Upper lobe of left lung (tissue), 6 donors: Measurements from ENCODE around the gene ERN1. TPM values are rescaled to one million over a fixed set of nuclear protein-coding genes. Genes with fewer than 3 reads are reported as not detected.

ENCODE experiments used
- ATAC-seq, 2 donors: fragments of 200-7000 bp; cut with Tn5 transposase; one replicate each; pipeline ENCODE4 v1.9.1; 2022; ENCODE audit warnings: mild to moderate bottlenecking in 2 of 2, moderate library complexity in 2 of 2; ENCODE audit not compliant: low FRiP score in 2 of 2
- DNase-seq, 2 donors: peaks; one replicate each; pipeline ENCODE4 v3.0.0-alpha.2; 2019 to 2020
- H3K27ac ChIP-seq, 4 donors: fragments of 200-600 bp; sonication (generic); one replicate each; pipeline ENCODE4 v1.5.1; 2016 to 2019
- H3K27me3 ChIP-seq, 4 donors: fragments of 200-600 bp; sonication (generic); one replicate each; pipeline ENCODE4 v1.5.1; 2017 to 2019
- H3K36me3 ChIP-seq, 4 donors: fragments of 200-600 bp; sonication (generic); one replicate each; pipeline ENCODE4 v1.5.1; 2016 to 2019
- H3K4me1 ChIP-seq, 4 donors: fragments of 200-600 bp; sonication (generic); one replicate each; pipeline ENCODE4 v1.5.1; 2018 to 2019
- H3K4me3 ChIP-seq, 4 donors: fragments of 200-600 bp; sonication (generic); one replicate each; pipeline ENCODE4 v1.5.1; 2017 to 2019; ENCODE audit warnings: mild to moderate bottlenecking in 2 of 4, moderate library complexity in 1 of 4
- H3K9me3 ChIP-seq, 4 donors: fragments of 200-600 bp; sonication (generic); one replicate each; pipeline ENCODE4 v1.5.1; 2018 to 2019
- EP300 ChIP-seq, 4 donors: sonication (generic); formaldehyde crosslinking; IDR thresholded peaks; one replicate each; pipeline ENCODE4 v1.5.1; 2017; ENCODE audit warnings: antibody characterized with exemption in 4 of 4, control low read depth in 2 of 4
- POLR2A ChIP-seq, 4 donors: fragments of 450-650 bp; IDR thresholded peaks; one replicate each; pipeline ENCODE4 v1.5.1; 2016 to 2017; ENCODE audit warnings: antibody characterized with exemption in 4 of 4, mild to moderate bottlenecking in 2 of 4
- POLR2AphosphoS5 ChIP-seq, 2 donors: sonication (generic); formaldehyde crosslinking; IDR thresholded peaks; one replicate each; pipeline ENCODE4 v1.5.1; 2017; ENCODE audit warnings: antibody characterized with exemption in 2 of 2
- WGBS, 2 donors: methylation state at CpG; one replicate each; pipeline ENCODE4 v1.1.5; 2017 to 2018; 5-methylcytosine and 5-hydroxymethylcytosine counted together
- total RNA-seq, 6 donors: library from RNA; depleted of rRNA in 4 of 6; stranded (reverse); fragments of >200 nt in 4 of 6; gene quantifications; one replicate each; pipeline versions ENCODE4 v1.1.0 to v1.2.1, GENCODE V29; 2016 to 2021
- TF ChIP-seq, protein P1 (sequence below), 6 experiments: fragments of 450-650 bp in 4 of 6; fragments of 200-600 bp in 2 of 6; sonication (generic) in 2 of 6; IDR thresholded peaks; one replicate each; pipeline ENCODE4 v1.5.1; 2016 to 2019; ENCODE audit warnings: antibody characterized with exemption in 6 of 6
- donor health status: DM: no; HTN: no; CAD: no; lungs with moderate emphysema.
- donor health status: DM: no; HTN: yes; CAD: no; lungs with severe emphysema.

Gene ERN1
- total RNA-seq, 6 donors from 2014 or later, result 32.8 to 65.0 (median 41.9) TPM

- WGBS, 2 donors, result 74 to 77% methylated on average over 3 to 9 of the region's 9 CpGs
Observed at GRCh38 chr17:64154717-64155116, 24.8 kb upstream of the ERN1 start.

DNA sequence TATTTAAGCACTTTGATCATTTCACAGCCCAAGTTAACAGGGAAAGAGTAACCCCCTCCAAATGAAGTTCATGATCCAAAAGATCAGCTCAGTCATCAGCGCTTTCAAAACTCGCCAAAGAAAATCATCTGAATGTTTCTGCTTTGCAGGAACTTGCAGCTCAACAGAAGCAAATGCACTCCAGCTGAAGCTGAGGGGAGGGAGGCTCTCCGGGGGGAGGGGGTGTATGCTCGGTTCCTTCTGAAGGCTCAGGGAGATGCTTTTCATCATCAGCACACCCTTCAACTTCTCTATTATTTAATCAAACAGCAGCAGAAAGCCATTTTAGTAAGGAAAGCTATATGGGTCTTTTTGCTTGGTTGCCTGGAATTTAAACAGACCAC lies 24.4 kb upstream of the ERN1 start:
- no peak for DNase-seq
- WGBS, 2 donors, result 31 to 38% methylated on average over 4 of the region's 4 CpGs
- Histone ChIP-seq H3K4me1 (peaks cover 60 to 77% (median 68%) of the 10 kb centered on the region in 4 donors), H3K27me3 (no peaks in the 10 kb centered on the region), H3K36me3 (peaks cover 0 to 25% (median 3%) of the 10 kb centered on the region in 4 donors), H3K27ac (peak overlapping the region; percentile 30 to 88 (median 85)), H3K4me3 (no peak overlapping the region), H3K9me3 (no peaks in the 10 kb centered on the region)
- ATAC-seq, result no peak
- TF ChIP-seq, protein P1, sequence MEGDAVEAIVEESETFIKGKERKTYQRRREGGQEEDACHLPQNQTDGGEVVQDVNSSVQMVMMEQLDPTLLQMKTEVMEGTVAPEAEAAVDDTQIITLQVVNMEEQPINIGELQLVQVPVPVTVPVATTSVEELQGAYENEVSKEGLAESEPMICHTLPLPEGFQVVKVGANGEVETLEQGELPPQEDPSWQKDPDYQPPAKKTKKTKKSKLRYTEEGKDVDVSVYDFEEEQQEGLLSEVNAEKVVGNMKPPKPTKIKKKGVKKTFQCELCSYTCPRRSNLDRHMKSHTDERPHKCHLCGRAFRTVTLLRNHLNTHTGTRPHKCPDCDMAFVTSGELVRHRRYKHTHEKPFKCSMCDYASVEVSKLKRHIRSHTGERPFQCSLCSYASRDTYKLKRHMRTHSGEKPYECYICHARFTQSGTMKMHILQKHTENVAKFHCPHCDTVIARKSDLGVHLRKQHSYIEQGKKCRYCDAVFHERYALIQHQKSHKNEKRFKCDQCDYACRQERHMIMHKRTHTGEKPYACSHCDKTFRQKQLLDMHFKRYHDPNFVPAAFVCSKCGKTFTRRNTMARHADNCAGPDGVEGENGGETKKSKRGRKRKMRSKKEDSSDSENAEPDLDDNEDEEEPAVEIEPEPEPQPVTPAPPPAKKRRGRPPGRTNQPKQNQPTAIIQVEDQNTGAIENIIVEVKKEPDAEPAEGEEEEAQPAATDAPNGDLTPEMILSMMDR (IDR thresholded peaks at IDR 0.05), result no peak
- no peak for TF ChIP-seq EP300 (IDR thresholded peaks at IDR 0.05)
- TF ChIP-seq POLR2A (IDR thresholded peaks at IDR 0.05), result no peak
- TF ChIP-seq POLR2AphosphoS5 (IDR thresholded peaks at IDR 0.05), result no peak

More at GRCh38 chr17:64154717-64155116, 24.8 kb upstream of the ERN1 start:
- Histone ChIP-seq H3K4me3 (no peak overlapping the region), H3K9me3 (no peaks in the 10 kb centered on the region), H3K27me3 (no peaks in the 10 kb centered on the region), H3K36me3 (peaks cover 0 to 24% (median 3%) of the 10 kb centered on the region in 4 donors), H3K4me1 (peaks cover 60 to 77% (median 68%) of the 10 kb centered on the region in 4 donors), H3K27ac (peak overlapping the region; percentile 30 to 88 (median 85))
- ATAC-seq (peak in 1 of 2 donors; percentile 27), DNase-seq (no peak)
- TF ChIP-seq, protein P1 (IDR thresholded peaks at IDR 0.05), result no peak
- no peak for TF ChIP-seq EP300 (IDR thresholded peaks at IDR 0.05)
- TF ChIP-seq POLR2AphosphoS5 (IDR thresholded peaks at IDR 0.05), result no peak
- TF ChIP-seq POLR2A (IDR thresholded peaks at IDR 0.05), result no peak

DNA sequence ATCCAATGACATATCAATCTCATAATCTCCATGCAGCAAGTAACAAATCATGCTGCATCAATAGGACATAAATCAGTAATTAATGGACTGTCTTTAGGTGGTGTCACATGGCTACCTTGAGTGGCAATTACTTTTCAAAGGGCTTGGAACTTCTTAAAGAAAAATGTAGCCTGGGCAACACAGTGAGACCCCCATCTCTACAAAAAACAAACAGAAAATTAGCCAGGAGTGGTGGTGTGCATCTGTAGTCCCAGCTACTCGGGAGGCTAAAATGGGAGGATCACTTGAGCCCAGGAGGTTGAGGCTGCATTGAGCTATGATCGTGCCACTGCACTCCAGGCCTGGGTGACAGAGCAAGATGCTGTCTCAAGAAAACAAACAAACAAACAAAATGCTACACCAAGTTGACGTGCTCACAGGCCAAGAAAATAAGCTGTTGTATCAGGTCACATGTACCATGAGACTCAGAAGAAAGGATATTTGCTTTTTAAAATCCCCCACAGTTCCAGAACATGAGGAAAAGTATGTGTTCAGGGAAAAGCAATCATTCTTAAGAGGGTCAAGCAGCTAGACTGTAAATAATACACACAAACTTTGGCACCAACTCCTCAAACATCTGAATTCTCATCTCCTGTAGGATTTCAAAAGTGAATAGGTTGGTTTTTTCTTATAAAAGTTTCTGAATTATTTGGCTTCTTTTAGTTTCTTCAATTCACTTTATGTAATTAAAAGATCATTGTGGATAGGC lies 23.8 kb upstream of the ERN1 start:
- peaks cover 0 to 30% (median 3%) of the 10 kb centered on the region in 4 donors for H3K36me3 ChIP-seq
- no peak for DNase-seq
- 65 to 68% methylated on average over 3 of the region's 3 CpGs for WGBS, 2 donors
- H3K27me3 ChIP-seq, result no peaks in the 10 kb centered on the region
- H3K4me3 ChIP-seq, result no peak overlapping the region
- ATAC-seq, result no peak
- peaks cover 60 to 78% (median 69%) of the 10 kb centered on the region in 4 donors for H3K4me1 ChIP-seq
- H3K9me3 ChIP-seq, result no peaks in the 10 kb centered on the region
- H3K27ac ChIP-seq, result peak overlapping the region; percentile 2 to 88 (median 58)
- TF ChIP-seq POLR2A (IDR thresholded peaks at IDR 0.05) (no peak), EP300 (IDR thresholded peaks at IDR 0.05) (no peak), POLR2AphosphoS5 (IDR thresholded peaks at IDR 0.05) (no peak)
- TF ChIP-seq, protein P1 (IDR thresholded peaks at IDR 0.05), result no peak

DNA sequence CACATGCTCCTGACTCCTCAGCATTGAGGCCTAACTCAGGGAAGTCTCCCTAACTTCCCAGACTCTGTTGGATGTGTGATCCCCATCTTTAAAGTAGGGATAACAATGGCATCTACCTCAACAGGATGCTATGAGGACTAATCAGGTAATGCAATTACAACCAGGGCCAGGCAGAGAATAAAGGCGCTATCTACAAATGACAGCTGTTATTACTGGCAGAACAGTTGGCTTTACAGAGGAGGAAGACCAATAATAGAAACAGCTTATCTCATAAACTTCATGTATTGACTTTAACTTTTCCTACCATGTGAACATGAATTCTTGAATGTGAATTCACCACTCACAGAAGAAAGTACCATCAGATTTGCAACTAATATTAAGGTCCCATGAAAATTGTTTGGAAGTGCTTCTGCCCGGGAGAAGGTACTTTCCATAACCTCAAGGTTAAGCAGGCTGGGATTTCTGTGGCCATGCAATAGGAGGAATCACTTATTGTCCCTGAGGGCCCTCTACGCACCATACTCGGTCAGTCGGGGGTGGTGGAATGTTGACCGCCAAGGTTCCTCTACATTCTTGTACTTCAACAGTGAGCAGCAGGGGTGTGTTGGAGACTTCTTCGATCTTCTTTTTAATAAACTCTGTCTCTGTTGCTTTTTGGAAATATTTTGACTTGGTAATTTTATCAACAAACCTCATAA lies 22.6 kb upstream of the ERN1 start:
- 67 to 74% methylated on average over 7 of the region's 7 CpGs for WGBS, 2 donors
- TF ChIP-seq POLR2AphosphoS5 (IDR thresholded peaks at IDR 0.05) (no peak), POLR2A (IDR thresholded peaks at IDR 0.05) (no peak), EP300 (IDR thresholded peaks at IDR 0.05) (peak in 1 of 4 donors; percentile 79)
- Histone ChIP-seq H3K36me3 (peaks cover 0 to 32% (median 3%) of the 10 kb centered on the region in 4 donors), H3K4me3 (no peak overlapping the region), H3K9me3 (no peaks in the 10 kb centered on the region), H3K4me1 (peaks cover 62 to 79% (median 73%) of the 10 kb centered on the region in 4 donors), H3K27ac (peak overlapping the region in 3 of 4 donors; percentile 5 to 88 (median 60)), H3K27me3 (no peaks in the 10 kb centered on the region)
- no peak for DNase-seq
- no peak for ATAC-seq

DNA sequence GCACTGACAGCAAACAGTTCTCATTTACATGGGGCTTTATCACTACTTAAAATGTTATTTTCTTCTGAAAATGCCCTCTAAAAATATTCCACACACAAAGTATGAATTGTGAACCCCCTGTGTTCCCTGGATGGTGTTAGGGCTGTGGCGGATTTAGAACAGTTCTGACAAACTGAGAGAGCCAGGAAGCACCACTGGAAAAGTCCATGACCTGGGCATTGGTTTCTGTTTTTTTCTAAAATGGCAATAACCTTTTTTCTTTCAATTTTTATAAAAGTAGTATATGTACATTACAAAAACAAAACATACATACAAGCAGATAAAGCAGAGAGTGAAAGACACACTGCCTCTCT lies 21.0 kb upstream of the ERN1 start:
- TF ChIP-seq, protein P1 (IDR thresholded peaks at IDR 0.05), result no peak
- TF ChIP-seq POLR2A (IDR thresholded peaks at IDR 0.05) (no peak), EP300 (IDR thresholded peaks at IDR 0.05) (no peak), POLR2AphosphoS5 (IDR thresholded peaks at IDR 0.05) (no peak)
- Histone ChIP-seq H3K9me3 (no peaks in the 10 kb centered on the region), H3K27ac (peak overlapping the region in 3 of 4 donors; percentile 14 to 71 (median 32)), H3K36me3 (peaks cover 0 to 34% (median 3%) of the 10 kb centered on the region in 4 donors), H3K4me3 (no peak overlapping the region), H3K27me3 (no peaks in the 10 kb centered on the region), H3K4me1 (peaks cover 60 to 75% (median 68%) of the 10 kb centered on the region in 4 donors)
- DNase-seq, result no peak
- 90 to 100% methylated on average over 1 of the region's 1 CpG for WGBS, 2 donors
- ATAC-seq, result no peak
